ENCODE results near the gene MTMR12.
A peak's percentile ranks its signal among the peaks of the same experiment; 100 is the strongest.
"Not testable (repeated sequence)": the region's sequence is repeated elsewhere in the genome, so short reads cannot be mapped to it uniquely, and the experiment has no call there.

The MTMR12 gene

DNA sequence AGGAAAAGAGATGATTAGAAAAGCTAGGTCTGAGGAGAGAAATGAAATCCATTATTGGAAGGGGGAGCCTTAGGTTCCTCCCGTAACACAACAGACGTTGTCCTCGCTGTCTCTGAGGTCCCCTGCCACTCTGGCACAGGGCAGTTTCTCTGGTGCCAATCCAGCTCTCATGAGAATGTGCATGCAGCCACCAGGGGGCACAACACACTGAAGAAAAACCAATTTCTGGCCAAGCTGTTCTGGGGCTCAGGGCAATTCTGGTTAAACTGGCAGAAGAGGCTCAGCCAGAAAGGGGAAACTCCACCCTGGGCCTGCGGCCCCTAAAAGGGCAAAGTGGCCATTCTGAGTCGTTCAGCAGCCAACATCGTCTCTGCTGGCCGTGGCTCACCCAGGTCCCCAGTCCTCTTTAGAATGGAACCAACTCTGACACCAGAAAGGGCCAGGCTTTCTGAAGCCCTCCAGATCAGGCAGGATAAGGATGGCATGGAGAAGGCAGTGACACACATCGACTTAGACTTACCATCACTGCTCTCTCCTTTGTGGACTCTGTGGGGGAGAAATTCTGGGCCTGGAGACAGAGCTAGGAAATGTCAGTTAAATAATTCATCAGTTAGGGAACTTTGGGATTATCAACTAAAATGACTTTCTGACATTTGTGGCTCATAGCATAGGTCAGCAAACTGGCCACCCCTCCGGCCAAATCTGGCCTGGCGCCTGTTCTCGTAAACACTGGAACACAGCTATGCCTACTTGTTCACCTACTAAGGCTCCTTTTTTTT is 80.1 kb downstream of the MTMR12 start:
- peak; percentile 73 for DNase-seq

DNA sequence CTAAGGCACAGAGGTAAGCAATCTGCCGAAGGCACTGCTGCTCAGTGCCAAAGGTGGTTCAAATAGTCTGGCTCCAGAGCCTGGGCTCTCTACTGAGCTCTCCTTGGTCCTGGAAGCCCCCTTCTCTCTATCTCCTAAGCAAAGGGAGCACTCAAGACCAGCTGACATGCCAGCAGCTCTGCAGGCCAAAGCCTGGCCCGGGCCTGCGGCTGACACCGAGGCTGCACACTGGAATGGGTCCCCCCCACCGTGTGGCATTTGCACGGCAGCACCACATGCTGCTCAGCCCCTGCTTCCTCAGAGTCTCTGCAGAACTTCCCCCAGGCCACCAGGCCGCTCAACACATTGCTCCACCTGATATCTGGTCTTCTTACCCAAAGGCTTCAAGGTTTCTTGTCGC is 80.8 kb downstream of the MTMR12 start:
- no peak for DNase-seq

DNA sequence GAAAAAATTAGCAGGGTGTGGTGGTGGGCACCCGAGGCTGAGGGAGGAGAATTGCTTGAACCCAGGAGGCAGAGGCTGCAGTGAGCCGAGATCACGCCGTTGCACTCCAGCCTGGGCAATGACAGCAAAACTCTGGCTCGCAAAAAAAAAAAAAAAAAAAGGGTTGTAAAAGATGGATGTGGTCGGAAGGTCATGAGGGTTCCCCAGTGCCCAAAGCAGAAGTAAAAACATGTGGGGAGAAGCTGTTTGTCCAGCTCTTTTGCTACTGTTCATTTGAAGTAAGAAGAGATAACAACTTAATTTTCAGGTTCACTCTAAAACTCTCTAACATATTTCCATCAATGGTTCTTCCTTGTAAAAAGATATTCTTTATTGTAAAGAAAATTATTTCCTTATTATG is 81.5 kb downstream of the MTMR12 start:
- no peak for DNase-seq

DNA sequence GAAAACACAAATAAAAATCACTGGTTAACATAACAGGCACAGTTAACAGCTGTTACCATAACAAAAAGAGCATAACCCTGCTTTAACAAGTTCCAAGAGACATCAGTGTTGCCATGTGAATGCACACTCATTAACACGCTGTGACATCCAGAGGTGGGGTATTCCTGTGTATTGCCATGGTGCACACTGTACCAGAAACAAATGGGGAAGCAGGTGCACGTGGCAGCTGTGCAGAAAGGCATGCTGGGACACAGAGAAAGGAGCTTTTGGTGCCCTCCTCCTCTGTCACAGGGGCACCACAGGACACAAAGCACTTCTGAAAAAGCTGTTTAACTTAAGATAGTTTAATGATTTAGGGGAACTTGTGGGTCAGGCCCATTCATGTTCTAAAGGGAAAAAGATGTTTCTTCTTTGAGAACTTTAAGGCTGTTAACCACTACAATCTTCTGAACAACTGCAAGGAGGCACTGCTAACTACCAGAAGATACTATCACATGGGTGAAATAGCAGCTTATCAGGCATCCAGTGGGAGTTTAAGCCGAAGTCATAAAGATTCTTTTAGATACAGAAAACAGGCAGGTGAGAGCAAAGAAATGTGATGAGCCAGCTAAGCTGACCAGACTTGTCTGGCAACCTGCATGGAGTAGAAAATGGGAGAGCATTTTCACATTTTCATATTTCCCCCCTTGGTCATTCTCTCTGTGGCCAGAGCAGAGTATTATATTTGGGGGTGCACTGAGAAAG is 82.2 kb downstream of the MTMR12 start:
- DNase-seq, result no peak

DNA sequence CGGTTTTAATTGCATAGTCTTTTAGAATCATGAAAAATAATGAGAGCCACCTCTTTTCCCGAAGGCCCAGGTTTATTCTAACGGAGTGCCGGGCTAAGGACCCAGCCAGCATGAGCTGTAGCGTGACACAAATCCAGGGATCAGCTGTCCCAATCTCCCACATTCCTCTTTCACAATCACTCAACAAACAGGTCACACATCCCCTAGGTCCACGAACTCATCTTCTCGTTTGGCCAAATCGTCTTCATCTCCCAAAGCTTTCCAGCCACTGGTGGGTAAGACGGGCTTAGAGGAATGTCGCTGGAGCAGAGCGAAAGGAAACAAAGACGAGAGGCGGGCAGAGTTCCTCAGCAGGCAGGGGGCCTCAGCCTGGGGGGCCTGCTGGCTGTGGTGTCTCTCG is 83.2 kb downstream of the MTMR12 start:
- no peak for DNase-seq

DNA sequence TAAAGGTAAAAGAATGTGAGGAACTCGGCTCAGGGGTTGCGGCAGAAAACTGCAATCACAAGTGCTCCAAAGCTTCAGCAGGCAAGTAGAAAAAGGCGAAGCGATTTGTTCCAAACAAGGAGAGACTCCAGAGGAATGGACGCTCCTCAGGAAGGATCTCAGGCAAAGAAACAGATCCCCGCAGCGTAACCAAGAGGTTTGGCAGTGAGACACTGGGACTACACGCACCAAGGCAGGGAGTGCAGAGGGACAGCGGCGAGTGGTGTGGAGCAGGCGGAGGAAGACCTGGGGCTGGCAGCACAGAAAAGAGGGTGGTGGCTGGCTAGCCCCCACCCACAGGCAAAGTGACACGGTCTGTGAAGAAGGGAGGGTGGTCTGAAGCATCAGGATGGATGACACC is 83.9 kb downstream of the MTMR12 start:
- no peak for DNase-seq

DNA sequence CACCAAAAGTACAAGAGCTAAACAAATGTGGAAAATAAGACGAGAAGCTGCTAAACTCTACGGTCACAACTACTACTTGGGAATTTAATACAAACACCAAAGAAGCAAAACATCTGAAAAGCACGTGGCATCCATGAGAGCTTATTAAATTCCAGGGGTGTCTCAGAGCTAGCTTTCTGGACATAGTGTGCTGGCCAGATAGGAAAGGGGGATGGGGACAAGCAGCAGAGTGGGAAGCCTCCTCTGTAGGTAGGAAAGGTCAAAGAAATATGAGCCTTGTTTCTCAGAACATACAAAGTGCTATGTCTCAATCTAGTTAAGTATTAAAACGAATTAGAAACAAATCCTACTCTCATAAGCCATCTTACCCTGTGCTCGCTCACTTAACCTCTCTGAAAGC is 87.3 kb downstream of the MTMR12 start:
- DNase-seq, result no peak

DNA sequence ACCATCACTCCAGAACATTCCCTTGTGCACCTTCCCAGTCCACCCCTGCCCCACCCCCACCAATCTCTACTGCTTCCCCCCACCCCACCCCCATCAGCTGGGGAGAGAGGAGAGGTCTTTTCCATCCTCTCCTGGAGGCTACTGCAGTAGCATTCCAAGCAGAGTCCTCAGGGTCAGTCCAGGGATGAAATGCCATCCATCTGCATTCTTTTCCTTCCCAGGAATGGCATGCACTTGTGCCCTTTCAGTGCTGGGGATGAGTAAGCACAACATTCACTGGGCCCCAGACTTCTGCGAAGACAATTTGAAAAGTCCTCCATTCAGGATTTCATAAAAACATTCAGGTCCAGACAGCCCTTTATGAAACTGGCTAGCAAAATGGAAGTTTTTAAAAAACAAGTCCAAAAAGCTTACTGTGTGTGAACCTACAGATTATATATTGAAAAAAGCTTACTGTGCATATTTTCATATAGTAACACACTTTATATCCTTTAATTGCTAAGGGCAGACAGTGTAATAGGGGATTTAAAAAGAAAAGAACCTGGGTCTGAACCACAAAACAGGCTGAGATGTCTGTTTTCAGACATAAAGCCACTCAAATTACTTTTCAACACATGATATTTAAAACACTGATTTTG is 88.6 kb downstream of the MTMR12 start:
- no peak for DNase-seq

DNA sequence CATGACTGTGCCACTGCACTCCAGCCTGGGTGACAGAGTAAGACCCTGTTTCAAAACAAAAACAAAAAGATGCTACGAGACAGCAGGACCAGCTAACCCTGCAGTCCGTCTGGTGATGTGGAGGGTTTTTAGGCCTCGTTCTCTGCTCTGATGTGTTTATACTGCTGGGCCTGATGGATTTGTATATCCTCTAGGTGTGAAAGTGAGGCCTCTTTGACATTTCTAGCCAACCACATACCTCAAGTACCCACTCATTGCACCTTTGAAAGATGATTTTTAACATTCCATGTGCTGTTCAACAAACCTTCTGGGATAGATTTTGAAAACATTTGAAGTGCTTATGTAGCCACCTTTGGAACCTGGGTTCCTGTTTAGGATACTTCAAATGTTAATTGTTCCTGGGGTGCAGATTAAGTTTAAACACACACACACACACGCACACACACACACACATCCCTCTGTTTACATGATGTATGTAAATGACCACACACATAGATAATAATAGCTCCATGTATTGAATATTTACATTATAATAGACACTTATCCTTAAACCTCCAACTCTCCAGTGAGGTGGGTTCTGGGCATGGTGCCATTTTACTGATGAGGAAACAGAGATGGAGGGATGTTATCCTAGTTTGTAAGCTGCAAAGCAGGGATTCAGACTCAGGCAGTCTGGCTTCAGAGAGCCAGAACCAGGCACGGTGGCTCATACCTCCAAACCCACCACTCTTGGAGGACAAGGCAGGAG is 89.8 kb downstream of the MTMR12 start:
- no peak for DNase-seq

DNA sequence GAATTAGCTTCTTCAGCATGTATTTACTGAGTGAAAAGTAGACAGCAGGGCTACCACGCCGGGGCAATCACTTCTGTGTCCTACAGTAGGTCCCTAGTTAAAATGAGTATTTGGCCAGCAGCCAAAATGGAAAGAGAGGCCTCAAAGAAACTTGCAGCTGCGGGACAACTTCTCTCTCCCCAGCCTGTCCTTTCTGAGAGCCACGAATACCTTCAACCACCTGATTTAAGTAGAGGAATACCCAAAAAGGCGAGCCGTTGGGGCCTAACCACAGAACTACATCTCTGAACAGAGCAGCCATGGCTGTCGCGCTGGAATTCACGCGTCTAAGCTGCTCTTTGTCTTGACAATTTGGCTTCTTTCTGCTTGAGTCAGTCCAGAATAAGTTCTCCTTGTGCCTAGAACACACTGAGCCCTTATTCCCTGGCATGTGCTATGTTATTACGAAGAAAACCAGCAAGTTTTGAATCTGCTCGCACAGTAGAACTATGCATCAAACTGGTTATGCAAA is 94.8 kb downstream of the MTMR12 start:
- no peak for DNase-seq

DNA sequence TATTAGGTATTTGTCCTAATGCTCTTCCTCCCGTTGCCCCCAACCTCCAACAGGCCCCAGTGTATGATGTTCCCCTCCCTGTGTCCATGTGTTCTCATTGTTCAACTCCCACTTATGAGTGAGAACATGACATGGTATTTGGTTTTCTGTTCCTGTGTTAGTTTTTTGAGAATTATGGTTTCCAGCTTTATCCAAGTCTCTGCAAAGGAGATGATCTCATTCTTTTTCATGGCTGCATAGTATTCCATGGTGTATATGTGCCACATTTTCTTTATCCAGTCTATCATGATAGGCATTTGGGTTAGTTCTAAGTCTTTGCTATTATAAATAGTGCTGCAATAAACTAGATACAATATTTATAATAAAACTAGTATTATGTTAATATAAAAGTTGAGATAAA is 98.4 kb downstream of the MTMR12 start:
- not testable (repeated sequence) for DNase-seq

DNA sequence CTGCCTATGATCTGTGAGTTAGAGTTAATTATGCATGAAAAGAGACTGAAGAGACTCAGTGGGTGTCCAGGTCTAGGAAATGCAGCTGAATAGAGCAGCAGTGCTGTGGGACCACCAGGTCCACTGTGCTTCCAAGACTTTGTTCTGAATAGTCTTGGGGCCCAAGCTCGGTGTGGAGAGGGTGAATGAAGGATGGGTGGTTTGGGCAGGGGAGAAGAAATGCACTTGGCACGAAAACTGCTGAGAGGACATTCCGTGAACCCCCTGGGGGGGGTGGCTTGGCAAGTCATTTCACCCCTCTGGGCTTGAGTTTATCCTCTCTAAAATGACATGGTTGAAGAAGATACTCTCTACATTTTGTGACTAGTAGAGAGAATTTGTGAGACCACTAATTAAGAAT is 102.6 kb downstream of the MTMR12 start:
- DNase-seq, result no peak

DNA sequence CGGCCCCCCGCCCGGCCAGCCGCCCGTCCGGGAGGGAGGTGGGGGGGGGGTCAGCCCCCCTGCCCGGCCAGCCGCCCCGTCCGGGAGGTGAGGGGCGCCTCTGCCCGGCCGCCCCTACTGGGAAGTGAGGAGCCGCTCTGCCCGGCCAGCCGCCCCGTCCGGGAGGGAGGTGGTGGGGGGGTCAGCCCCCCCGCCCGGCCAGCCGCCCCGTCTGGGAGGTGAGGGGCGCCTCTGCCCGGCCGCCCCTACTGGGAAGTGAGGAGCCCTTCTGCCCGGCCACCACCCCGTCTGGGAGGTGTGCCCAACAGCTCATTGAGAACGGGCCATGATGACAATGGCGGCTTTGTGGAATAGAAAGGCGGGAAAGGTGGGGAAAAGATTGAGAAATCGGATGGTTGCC is 103.9 kb downstream of the MTMR12 start:
- not testable (repeated sequence) for DNase-seq

DNA sequence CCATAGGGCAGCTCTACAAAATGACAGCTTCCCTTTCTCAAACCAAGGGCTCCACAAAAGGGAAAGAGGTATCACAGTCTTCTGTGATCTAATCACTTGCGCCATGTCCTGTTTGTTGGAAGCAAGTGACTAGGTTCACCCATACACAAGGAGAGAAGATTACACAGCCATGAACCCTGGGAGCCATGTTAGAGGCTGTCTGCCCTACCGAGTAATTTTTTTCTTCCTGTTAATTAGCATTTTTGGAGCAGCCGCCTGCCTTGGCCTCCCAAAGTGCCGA is 105.4 kb downstream of the MTMR12 start:
- no peak for DNase-seq

DNA sequence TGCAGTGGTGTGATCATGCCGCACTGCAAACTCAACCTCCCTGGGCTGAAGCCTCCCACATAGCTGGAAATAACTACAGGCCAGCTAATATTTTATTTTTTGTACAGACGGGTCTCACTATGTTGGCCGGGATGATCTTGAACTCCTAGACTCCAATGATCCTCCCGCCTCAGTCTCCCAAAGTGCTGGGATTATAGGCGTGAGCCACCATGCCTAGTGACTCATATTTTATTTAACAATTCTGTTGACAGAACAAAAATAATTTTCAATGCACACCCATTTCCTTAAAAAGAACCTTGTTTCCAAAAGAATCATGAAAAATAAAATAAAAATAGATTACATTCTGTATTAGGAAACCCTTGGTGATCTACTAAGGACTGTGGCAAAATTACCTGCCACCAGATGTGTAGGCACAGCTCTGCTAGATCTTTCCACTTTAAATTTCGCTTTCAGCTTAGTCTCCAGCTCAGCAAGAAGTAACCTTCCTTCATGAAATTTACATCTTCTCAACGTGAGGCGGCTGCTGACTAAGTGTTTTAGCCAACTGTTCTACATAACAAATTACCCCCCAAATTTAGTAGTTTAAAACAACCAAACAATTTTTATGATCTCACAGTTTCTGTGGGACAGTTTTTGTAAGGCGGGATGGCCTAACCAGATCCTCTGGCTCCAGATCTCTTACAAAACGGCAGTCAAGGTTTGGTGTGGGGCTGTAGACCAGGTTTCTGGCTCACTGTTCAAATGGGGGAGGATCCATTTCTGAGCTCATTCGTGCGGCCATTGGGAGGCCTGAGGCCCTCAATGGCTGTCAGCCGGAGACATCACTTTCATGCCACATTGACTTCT is 106.0 kb downstream of the MTMR12 start:
- no peak for DNase-seq

DNA sequence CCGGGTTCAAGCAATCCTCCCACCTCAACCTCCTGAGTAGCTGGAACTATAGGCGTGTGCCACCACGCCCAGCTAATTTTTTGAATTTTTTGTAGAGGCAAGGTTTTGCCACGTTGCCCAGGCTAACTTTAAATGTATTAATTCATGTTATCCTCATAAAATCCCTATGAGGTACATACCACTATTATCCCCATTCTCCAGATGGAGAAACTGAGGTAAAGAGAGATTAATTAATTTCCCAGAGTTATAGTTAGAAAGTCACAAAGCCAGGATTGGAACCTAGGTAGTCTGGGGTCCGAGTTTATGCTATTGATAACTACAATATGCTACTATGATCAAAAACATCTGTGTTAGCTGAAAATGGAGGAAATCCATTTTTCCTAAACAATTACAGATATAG is 106.7 kb downstream of the MTMR12 start:
- no peak for DNase-seq

DNA sequence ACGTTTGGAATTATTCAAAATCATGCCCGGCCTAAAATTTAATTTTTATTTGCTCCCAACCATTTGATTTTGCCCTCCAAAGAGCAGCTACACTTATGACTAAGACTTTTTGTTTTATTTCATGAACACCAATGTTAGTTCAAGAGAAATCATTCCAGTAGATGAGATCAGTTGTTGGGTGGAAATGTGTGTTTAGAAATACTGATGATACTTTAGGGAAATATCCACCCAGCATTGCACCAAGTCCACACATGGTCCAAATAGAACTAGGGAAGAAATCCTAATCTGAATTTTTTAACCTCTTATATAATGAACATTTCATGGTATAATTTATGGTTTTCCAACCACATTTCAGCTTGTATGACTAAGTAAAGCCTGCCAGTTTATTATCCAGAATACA is 110.3 kb downstream of the MTMR12 start:
- DNase-seq, result no peak

DNA sequence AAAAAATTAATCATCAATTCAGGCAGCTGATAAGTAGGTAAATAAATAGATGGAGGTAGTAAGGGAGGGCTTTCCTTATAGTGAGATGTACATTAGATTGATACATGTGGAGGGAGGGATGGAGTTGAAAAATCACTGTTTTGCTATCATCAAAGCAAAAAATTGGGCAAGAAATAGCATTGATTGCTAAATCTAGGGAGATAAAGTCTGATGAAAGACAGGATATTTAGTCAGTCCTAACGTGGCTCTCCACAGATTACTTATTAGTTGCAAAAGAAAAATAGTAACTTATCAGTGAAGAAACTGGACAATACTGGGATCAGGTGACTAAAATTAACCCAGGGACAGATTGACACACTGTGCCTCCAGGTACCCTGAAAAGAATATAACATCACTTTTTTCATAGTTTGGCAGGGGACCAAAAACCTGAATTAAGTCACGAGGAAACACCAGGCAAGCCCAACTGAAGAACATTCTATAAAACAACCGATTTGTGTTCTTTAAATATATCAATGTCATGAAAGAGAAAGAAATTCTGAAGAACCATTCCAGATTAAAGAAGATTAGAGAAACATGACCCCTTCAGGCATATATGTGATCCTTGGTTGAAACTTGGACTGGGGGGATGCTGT is 111.5 kb downstream of the MTMR12 start:
- DNase-seq, result no peak

DNA sequence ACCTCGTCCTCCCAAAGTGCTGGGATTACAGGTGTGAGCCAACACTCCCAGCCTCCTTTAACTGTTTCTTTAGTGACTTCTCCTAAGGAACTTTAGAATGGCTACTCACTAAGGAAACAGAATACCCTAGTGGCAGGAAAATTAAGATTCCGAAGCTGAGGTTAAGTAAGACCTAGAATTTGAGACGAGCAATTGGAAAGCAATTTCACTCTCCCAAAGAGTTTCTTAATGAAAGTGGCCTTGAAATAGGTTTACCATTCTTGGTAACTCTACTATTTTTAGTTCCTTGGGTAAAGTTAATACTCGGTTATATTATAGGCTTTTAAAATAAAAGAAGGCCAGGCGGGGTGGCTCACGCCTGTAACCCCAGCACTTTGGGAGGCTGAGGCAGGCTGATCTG is 115.7 kb downstream of the MTMR12 start:
- DNase-seq, result no peak

DNA sequence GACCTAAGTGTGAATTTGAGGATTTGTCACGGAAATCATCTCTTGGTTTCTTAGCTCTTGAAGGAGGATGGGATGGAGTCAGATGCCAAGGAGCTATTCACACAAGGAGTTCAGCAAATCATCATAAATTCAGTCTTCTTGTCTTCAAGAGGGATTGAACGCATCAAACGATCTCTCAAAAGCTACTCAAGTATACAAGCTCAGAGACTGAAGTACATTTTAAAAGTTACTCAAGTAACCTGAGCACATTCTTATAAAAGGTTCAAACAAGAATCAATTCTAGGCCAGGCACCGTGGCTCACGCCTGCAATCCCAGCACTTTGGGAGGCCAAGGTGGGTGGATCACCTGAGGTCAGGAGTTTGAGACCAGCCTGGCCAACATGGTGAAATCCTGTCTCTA is 117.5 kb downstream of the MTMR12 start:
- DNase-seq, result no peak

DNA sequence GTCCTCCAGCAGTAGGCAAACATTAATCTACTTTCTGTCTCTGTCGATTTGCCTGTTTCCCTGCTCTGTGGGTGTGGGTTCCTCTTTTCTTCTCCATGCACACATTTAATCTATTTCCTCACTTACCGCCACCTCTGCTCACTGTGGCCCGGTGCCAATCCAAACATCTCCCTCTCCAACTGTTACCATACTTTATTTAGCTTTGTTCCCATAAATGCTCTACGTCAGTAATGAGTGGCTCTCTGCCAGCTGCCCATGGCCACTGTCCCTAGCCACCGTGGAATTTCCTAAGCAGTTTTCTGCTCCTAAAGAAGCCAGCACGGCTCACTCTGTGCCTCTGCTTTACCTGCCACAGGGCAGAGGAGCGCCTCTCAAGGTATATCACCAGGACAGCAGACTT is 119.1 kb downstream of the MTMR12 start:
- DNase-seq, result no peak

DNA sequence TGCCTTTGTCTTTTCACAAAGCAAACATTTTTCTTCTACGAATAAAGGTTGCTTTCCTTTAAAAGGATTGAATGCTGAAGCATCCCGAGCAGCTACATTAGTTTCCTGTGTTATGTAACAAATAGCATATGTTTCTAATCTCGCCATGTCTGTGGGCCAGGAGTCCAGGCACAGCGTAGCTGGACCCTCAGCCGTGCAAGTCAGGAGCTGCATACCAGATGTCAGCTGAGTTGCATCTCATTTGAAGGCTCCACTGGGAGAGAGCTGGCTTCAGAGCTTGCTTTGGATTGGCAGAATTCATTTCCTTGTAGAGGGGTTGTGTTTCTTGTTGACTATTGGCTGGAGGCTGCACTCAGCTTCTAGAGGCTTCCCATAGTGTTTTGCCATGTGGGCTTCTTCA is 122.6 kb downstream of the MTMR12 start:
- no peak for DNase-seq

Data from stimulated activated CD4-positive, alpha-beta T cell treated with anti-CD3 and anti-CD28 coated beads, Interleukin-4, amount 100 ng/mL, for 1 hour (primary cell).